LNCAP (cell line): ENCODE measurements around the gene FGFBP3.

ENCODE experiments used
- CTCF ChIP-seq: fragments of 450-650 bp; IDR thresholded peaks from 2 replicates; pipeline ENCODE4 v1.5.1; 2017; ENCODE audit warnings: mild to moderate bottlenecking

FGFBP3 gene

GRCh38 chr10:91909117-91909677 lies at the start of gene FGFBP3:
FGFBP3 (minus strand) TSS chr10:91909486; CDS start chr10:91908969, 517 bp downstream.
- peak; percentile 17; the same call in 1 of the 2 replicates for TF ChIP-seq CTCF

- TF ChIP-seq CTCF, result no peak
Measured at GRCh38 chr10:91957091-91957490, 47.8 kb upstream of the FGFBP3 start.

GRCh38 chr10:91955114-91955513 lies 45.8 kb upstream of the FGFBP3 start:
- TF ChIP-seq CTCF, result no peak

- TF ChIP-seq CTCF, result no peak
Measured at GRCh38 chr10:91953600-91954160, 44.4 kb upstream of the FGFBP3 start.

GRCh38 chr10:91944880-91945630 lies 35.8 kb upstream of the FGFBP3 start:
- TF ChIP-seq CTCF, result no peak

- TF ChIP-seq CTCF, result no peak
Measured at GRCh38 chr10:91941426-91941825, 32.1 kb upstream of the FGFBP3 start.

GRCh38 chr10:91939653-91940052 lies 30.4 kb upstream of the FGFBP3 start:
- TF ChIP-seq CTCF, result no peak
